ENCODE data around the gene MSRB3.

Gene MSRB3

DNA sequence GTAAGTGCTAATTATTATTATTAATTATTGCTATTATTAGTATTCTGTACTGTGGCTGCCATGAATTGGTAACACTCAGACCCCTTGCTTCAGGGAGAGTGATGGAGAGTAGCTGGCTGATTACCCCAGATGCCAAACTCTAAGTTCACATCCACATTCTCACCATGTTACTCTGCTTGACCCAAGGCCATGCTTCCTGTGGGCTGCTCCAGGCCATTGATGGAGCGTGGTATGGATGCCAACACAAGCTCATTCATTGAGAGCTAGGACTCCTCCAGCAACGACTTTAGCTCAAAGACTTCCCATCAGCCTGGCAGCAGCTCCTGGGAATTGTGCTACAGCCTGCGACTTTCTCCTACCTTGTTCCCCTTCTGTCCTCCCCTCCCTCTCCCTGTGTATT is 233.4 kb downstream of the MSRB3 start:
- Histone ChIP-seq H3K4me3 (ENCODE audit: low read depth, low read length) (no peak overlapping the region), H3K27ac (no peak overlapping the region), H3K79me2 (no peaks in the 10 kb centered on the region), H3K4me1 (no peaks in the 10 kb centered on the region), H3K9me3 (ENCODE audit: control insufficient read depth, low read length) (no peaks in the 10 kb centered on the region), H3K36me3 (ENCODE audit: control insufficient read depth, insufficient read depth, low read length) (no peaks in the 10 kb centered on the region), H3K27me3 (ENCODE audit: control insufficient read depth, insufficient read depth, low read length) (no peaks in the 10 kb centered on the region), H3K9ac (no peak overlapping the region), H3K4me2 (ENCODE audit: low read length) (no peak overlapping the region), H2AFZ (no peak overlapping the region)
- TF ChIP-seq, protein P1, sequence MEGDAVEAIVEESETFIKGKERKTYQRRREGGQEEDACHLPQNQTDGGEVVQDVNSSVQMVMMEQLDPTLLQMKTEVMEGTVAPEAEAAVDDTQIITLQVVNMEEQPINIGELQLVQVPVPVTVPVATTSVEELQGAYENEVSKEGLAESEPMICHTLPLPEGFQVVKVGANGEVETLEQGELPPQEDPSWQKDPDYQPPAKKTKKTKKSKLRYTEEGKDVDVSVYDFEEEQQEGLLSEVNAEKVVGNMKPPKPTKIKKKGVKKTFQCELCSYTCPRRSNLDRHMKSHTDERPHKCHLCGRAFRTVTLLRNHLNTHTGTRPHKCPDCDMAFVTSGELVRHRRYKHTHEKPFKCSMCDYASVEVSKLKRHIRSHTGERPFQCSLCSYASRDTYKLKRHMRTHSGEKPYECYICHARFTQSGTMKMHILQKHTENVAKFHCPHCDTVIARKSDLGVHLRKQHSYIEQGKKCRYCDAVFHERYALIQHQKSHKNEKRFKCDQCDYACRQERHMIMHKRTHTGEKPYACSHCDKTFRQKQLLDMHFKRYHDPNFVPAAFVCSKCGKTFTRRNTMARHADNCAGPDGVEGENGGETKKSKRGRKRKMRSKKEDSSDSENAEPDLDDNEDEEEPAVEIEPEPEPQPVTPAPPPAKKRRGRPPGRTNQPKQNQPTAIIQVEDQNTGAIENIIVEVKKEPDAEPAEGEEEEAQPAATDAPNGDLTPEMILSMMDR (IDR thresholded peaks at IDR 0.05): no peak
